ENCODE results near the gene MAPK8. TPM values are rescaled to one million over a fixed set of nuclear protein-coding genes. Genes with fewer than 3 reads are reported as not detected.

The MAPK8 gene
- total and polyA plus RNA-seq, 9 of the 15 experiments (the other 6 are each of a cell fraction or from before 2014, with no cell fraction given) = 6.4 to 159 (median 71.0) TPM

DNA sequence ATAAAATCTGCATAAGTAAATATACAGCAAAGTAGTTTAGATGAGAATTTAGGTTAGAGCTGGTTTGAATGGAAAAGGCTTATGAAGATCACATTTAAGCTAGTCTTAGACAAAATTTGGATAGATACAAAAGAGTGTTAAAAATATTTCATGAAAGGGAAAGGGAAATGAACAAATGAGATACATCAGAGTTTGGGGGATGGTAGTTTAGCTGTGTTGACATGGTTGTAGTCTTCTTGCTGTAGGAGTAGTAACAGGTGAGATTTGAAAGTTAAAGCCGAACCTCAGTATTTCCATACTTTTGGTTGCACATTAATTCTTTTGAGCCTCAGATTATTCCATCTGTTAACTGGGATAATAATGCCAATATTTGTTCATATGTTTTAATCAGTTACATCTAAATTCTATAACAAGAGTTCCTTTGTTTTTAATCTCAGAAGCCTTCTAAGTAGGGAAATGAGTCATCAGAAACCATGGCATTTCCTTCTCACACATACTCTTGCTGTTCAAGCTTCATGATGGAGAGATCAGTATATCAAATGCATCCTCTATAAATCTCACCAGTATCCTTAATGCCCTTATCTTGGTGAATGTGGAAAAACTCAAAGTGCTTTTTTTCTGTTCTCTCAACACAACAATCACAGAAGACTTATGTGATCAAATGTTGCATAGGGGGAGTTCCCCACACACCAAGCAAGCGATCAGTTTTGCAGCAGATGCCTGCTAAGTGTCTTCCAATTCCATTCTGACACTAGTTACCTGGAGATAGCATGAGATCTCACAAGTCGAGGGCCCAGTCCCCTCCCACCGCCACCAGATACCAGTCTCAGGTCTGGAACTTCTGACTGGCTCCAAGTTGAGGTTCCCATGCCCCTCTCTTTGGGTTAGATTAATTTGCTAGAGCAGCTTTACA lies 84.7 kb downstream of the MAPK8 start:
- Histone ChIP-seq H2AFZ (ENCODE audit: low read depth, low read length) (no peak overlapping the region), H3K27me3 (ENCODE audit: control insufficient read depth in 2 of 2, insufficient read depth in 2 of 2, low read length in 2 of 2) (no peaks in the 10 kb centered on the region), H3K4me1 (replicated peaks in 1 of 2; ENCODE audit: control insufficient read depth in 2 of 2, insufficient read depth in 2 of 2, low read length in 2 of 2) (peaks cover 6 to 45% of the 10 kb centered on the region in 2 experiments), H3K9ac (ENCODE audit: insufficient read depth in 1 of 2, low read depth in 2 of 2, low read length in 2 of 2) (no peak overlapping the region), H3K79me2 (ENCODE audit: control insufficient read depth, insufficient read depth, low read length) (peaks cover 75% of the 10 kb centered on the region), H3K36me3 (ENCODE audit: control insufficient read depth, insufficient read depth, low read length) (no peaks in the 10 kb centered on the region; the same call in 2 of the 3 replicates), H3K4me3 (no peak overlapping the region), H4K20me1 (replicated peaks; ENCODE audit: control insufficient read depth, insufficient read depth, low read length) (no peaks in the 10 kb centered on the region), H3K4me2 (ENCODE audit: insufficient read depth, low read length) (no peak overlapping the region), H3K27ac (ENCODE audit: extremely low read depth, low read depth, low read length) (peak overlapping the region; percentile 14; the same call in 1 of the 3 replicates), H3K9me1 (ENCODE audit: control insufficient read depth, insufficient read depth, low read length) (no peaks in the 10 kb centered on the region), H3K9me3 (replicated peaks; ENCODE audit: control insufficient read depth, insufficient read depth, low read depth, low read length) (no peaks in the 10 kb centered on the region)
- POLR2A ChIA-PET = interaction anchor here (1.0 to 1.9 kb wide), 3 partner anchors 10 to 45 kb away, joined by 3 to 4 read pairs (median 3); no protein-coding TSS in a partner anchor
- FAIRE-seq (no peak), DNase-seq (ENCODE audit: extremely low read depth in 1 of 4, low spot score in 3 of 4) (peak in 1 of 4 experiments; percentile 18), ATAC-seq (peak; percentile 31; the same call in 1 of the 3 replicates)
- in situ Hi-C loops (cut with MboI) = no loop called here
- intact Hi-C loops (cut with micrococcal nuclease) = no loop called here
- WGBS (ENCODE audit: insufficient coverage, low coverage, missing lambda C conversion rate) = 46% methylated on average over 4 of the region's 4 CpGs
- CTCF ChIA-PET (ENCODE audit: low intra/inter-chr PET ratio) = interaction anchor here (1.1 kb wide), 1 partner anchor 10 kb away, joined by 3 read pairs; no protein-coding TSS in a partner anchor
- no TSS peak for BruUV-seq (replicated peaks)
- TF ChIP-seq, protein P1, sequence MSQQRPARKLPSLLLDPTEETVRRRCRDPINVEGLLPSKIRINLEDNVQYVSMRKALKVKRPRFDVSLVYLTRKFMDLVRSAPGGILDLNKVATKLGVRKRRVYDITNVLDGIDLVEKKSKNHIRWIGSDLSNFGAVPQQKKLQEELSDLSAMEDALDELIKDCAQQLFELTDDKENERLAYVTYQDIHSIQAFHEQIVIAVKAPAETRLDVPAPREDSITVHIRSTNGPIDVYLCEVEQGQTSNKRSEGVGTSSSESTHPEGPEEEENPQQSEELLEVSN (IDR thresholded peaks at IDR 0.05; ENCODE audit: borderline replicate concordance in 1 of 2, extremely low read depth in 1 of 2, insufficient read depth in 1 of 2, insufficient read length in 1 of 2, low read depth in 1 of 2, low read length in 1 of 2, poor library complexity in 1 of 2, severe bottlenecking in 1 of 2) = no peak
- TF ChIP-seq ELF1 (tag; IDR thresholded peaks at IDR 0.05) (no peak), RAD21 (CRISPR knock-in tag; conservative IDR thresholded peaks at IDR 0.05 in 1 of 2, IDR thresholded peaks at IDR 0.05 in 1 of 2) (no peak), CCNT2 (IDR thresholded peaks at IDR 0.05; ENCODE audit: borderline replicate concordance, extremely low read depth, insufficient read length, low read depth, low read length) (no peak), NR2F6 (CRISPR knock-in tag; IDR thresholded peaks at IDR 0.05) (no peak)
- TF ChIP-seq, protein P2, sequence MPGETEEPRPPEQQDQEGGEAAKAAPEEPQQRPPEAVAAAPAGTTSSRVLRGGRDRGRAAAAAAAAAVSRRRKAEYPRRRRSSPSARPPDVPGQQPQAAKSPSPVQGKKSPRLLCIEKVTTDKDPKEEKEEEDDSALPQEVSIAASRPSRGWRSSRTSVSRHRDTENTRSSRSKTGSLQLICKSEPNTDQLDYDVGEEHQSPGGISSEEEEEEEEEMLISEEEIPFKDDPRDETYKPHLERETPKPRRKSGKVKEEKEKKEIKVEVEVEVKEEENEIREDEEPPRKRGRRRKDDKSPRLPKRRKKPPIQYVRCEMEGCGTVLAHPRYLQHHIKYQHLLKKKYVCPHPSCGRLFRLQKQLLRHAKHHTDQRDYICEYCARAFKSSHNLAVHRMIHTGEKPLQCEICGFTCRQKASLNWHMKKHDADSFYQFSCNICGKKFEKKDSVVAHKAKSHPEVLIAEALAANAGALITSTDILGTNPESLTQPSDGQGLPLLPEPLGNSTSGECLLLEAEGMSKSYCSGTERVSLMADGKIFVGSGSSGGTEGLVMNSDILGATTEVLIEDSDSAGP (CRISPR knock-in tag; IDR thresholded peaks at IDR 0.05) = no peak
- TF ChIP-seq, protein P3, sequence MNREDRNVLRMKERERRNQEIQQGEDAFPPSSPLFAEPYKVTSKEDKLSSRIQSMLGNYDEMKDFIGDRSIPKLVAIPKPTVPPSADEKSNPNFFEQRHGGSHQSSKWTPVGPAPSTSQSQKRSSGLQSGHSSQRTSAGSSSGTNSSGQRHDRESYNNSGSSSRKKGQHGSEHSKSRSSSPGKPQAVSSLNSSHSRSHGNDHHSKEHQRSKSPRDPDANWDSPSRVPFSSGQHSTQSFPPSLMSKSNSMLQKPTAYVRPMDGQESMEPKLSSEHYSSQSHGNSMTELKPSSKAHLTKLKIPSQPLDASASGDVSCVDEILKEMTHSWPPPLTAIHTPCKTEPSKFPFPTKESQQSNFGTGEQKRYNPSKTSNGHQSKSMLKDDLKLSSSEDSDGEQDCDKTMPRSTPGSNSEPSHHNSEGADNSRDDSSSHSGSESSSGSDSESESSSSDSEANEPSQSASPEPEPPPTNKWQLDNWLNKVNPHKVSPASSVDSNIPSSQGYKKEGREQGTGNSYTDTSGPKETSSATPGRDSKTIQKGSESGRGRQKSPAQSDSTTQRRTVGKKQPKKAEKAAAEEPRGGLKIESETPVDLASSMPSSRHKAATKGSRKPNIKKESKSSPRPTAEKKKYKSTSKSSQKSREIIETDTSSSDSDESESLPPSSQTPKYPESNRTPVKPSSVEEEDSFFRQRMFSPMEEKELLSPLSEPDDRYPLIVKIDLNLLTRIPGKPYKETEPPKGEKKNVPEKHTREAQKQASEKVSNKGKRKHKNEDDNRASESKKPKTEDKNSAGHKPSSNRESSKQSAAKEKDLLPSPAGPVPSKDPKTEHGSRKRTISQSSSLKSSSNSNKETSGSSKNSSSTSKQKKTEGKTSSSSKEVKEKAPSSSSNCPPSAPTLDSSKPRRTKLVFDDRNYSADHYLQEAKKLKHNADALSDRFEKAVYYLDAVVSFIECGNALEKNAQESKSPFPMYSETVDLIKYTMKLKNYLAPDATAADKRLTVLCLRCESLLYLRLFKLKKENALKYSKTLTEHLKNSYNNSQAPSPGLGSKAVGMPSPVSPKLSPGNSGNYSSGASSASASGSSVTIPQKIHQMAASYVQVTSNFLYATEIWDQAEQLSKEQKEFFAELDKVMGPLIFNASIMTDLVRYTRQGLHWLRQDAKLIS (CRISPR knock-in tag; IDR thresholded peaks at IDR 0.05) = no peak
- TF ChIP-seq, protein P4, sequence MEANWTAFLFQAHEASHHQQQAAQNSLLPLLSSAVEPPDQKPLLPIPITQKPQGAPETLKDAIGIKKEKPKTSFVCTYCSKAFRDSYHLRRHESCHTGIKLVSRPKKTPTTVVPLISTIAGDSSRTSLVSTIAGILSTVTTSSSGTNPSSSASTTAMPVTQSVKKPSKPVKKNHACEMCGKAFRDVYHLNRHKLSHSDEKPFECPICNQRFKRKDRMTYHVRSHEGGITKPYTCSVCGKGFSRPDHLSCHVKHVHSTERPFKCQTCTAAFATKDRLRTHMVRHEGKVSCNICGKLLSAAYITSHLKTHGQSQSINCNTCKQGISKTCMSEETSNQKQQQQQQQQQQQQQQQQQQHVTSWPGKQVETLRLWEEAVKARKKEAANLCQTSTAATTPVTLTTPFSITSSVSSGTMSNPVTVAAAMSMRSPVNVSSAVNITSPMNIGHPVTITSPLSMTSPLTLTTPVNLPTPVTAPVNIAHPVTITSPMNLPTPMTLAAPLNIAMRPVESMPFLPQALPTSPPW (CRISPR knock-in tag; IDR thresholded peaks at IDR 0.05) = peak; percentile 10; the same call in 1 of the 2 replicates

Measured in K562 (cell line).